Stomach (tissue), 9 donors: ENCODE results near the gene PTGES. TPM values are rescaled to one million over a fixed set of nuclear protein-coding genes. Genes with fewer than 3 reads are reported as not detected.

Experiments
- DNase-seq, 2 donors: peaks; one replicate each; pipeline versions ENCODE4 v3.0.0 to v3.0.0-alpha.2; 2013 to 2019
- H3K27ac ChIP-seq, 5 donors: fragments of 200-600 bp in 4 of 5; sonication (generic) in 4 of 5; one replicate each; pipeline ENCODE4 v1.5.1; 2013 to 2019; ENCODE audit warnings: mild to moderate bottlenecking in 1 of 5, moderate library complexity in 1 of 5
- H3K27me3 ChIP-seq, 3 donors: fragments of 200-600 bp; sonication (generic); one replicate each; pipeline ENCODE4 v1.5.1; 2017 to 2019; ENCODE audit warnings: mixed run types in 1 of 3
- H3K36me3 ChIP-seq, 4 donors: fragments of 200-600 bp; sonication (generic); 1 replicate in 3 of 4; 2 replicates in 1 of 4; pipeline ENCODE4 v1.5.1; 2016 to 2019
- H3K4me1 ChIP-seq, 4 donors: fragments of 200-600 bp; sonication (generic); one replicate each; pipeline ENCODE4 v1.5.1; 2016 to 2019
- H3K4me3 ChIP-seq, 4 donors: fragments of 200-600 bp; sonication (generic) in 3 of 4; one replicate each; pipeline ENCODE4 v1.5.1; 2016 to 2019; ENCODE audit warnings: mild to moderate bottlenecking in 1 of 4
- H3K9me3 ChIP-seq, 4 donors: fragments of 200-600 bp; sonication (generic); one replicate each; pipeline ENCODE4 v1.5.1; 2016 to 2019
- CTCF ChIP-seq, 7 experiments: fragments of 450-650 bp in 4 of 7; fragments of 200-600 bp in 3 of 7; sonication (generic) in 3 of 7; IDR thresholded peaks; one replicate each; pipeline ENCODE4 v1.5.1; 2016 to 2019; ENCODE audit warnings: antibody characterized with exemption in 7 of 7, control low read depth in 2 of 7, mild to moderate bottlenecking in 1 of 7
- EP300 ChIP-seq: sonication (generic); formaldehyde crosslinking; IDR thresholded peaks from one replicate; pipeline ENCODE4 v1.6.1; 2017; ENCODE audit warnings: antibody characterized with exemption
- POLR2A ChIP-seq, 4 donors: fragments of 450-650 bp; IDR thresholded peaks; one replicate each; pipeline ENCODE4 v1.6.1; 2016; ENCODE audit warnings: antibody characterized with exemption in 4 of 4, control low read depth in 2 of 4, mild to moderate bottlenecking in 1 of 4, moderate library complexity in 1 of 4
- POLR2AphosphoS5 ChIP-seq, 3 donors: sonication (generic); formaldehyde crosslinking; IDR thresholded peaks; one replicate each; pipeline ENCODE4 v1.6.1; 2016; ENCODE audit warnings: antibody characterized with exemption in 3 of 3
- WGBS, 5 donors: extraction: QIAGEN DNeasy Blood & Tissue Kit in 3 of 5; methylation state at CpG; one replicate each; pipeline versions ENCODE4 v1.1.5 to v1.1.7; 2013 to 2018; 5-methylcytosine and 5-hydroxymethylcytosine counted together
- intact Hi-C: fragments of 100-400 bp; cut with DNase I; formaldehyde crosslinking; loops from one replicate; pipeline ENCODE4 v1.15.1; 2023; ENCODE audit warnings: low total_unique reads
- polyA plus RNA-seq, 3 donors: library from polyadenylated mRNA; stranded (reverse); fragments of 200-250 nt; gene quantifications; one replicate each; pipeline ENCODE4 v1.2.3, GENCODE V29; 2013
- total RNA-seq, 5 donors: library from RNA; depleted of rRNA; stranded (reverse); fragments of >200 nt; gene quantifications; one replicate each; pipeline versions ENCODE4 v1.1.0 to v1.2.3, GENCODE V29; 2014 to 2016
- donor health status: healthy with polysubstance abuse.
- donor health status: Bipolar disorder and iron deficiency.
- donor health status: healthy.

Gene PTGES
- total and polyA plus RNA-seq, 8 donors = 0.58 to 15.3 (median 3.6) TPM; not detected in 1

- Histone ChIP-seq H3K27me3 (peaks cover 0 to 45% (median 23%) of the 10 kb centered on the region in 3 donors), H3K4me3 (no peak overlapping the region), H3K27ac (no peak overlapping the region), H3K4me1 (peaks cover 23 to 51% (median 35%) of the 10 kb centered on the region in 4 donors), H3K9me3 (no peaks in the 10 kb centered on the region), H3K36me3 (no peaks in the 10 kb centered on the region)
- DNase-seq = no peak
- no peak for TF ChIP-seq POLR2A (IDR thresholded peaks at IDR 0.05)
- TF ChIP-seq POLR2AphosphoS5 (IDR thresholded peaks at IDR 0.05) = no peak
- no peak for TF ChIP-seq EP300
- TF ChIP-seq CTCF (IDR thresholded peaks at IDR 0.05) = no peak
- 82 to 89% (median 87%) methylated on average over 5 of the region's 5 CpGs for WGBS, 5 donors
- intact Hi-C loops = no loop called here
Observed at GRCh38 chr9:129701549-129701948, 51.3 kb downstream of the PTGES start.

- intact Hi-C loops = no loop called here
- H3K9me3 ChIP-seq = no peaks in the 10 kb centered on the region
- no peak for DNase-seq
- no peak overlapping the region for H3K27ac ChIP-seq
- 67 to 80% (median 77%) methylated on average over 11 of the region's 11 CpGs for WGBS, 5 donors
- peaks cover 0 to 50% (median 26%) of the 10 kb centered on the region in 3 donors for H3K27me3 ChIP-seq
- H3K36me3 ChIP-seq = no peaks in the 10 kb centered on the region
- peaks cover 23 to 53% (median 35%) of the 10 kb centered on the region in 4 donors for H3K4me1 ChIP-seq
- no peak for TF ChIP-seq EP300
- no peak for TF ChIP-seq POLR2A (IDR thresholded peaks at IDR 0.05)
- no peak for TF ChIP-seq POLR2AphosphoS5 (IDR thresholded peaks at IDR 0.05)
- TF ChIP-seq CTCF (IDR thresholded peaks at IDR 0.05) = no peak
- H3K4me3 ChIP-seq = no peak overlapping the region
Observed at GRCh38 chr9:129701054-129701453, 51.8 kb downstream of the PTGES start.

- no peak for DNase-seq
- TF ChIP-seq CTCF (IDR thresholded peaks at IDR 0.05) = no peak
- no peak for TF ChIP-seq EP300
- no peak for TF ChIP-seq POLR2AphosphoS5 (IDR thresholded peaks at IDR 0.05)
- TF ChIP-seq POLR2A (IDR thresholded peaks at IDR 0.05) = no peak
- no peaks in the 10 kb centered on the region for H3K36me3 ChIP-seq
- peaks cover 22 to 34% (median 27%) of the 10 kb centered on the region in 4 donors for H3K4me1 ChIP-seq
- WGBS, 5 donors = 46 to 53% (median 48%) methylated on average over 12 to 15 of the region's 17 CpGs
- intact Hi-C loops = no loop called here
- H3K27ac ChIP-seq = peak overlapping the region; percentile 37 to 84 (median 67)
- no peaks in the 10 kb centered on the region for H3K9me3 ChIP-seq
- peak overlapping the region in 2 of 4 donors; percentile 41 for H3K4me3 ChIP-seq
- peaks cover 0 to 68% (median 26%) of the 10 kb centered on the region in 3 donors for H3K27me3 ChIP-seq
Observed at GRCh38 chr9:129698254-129698757, 54.5 kb downstream of the PTGES start.

- H3K4me3 ChIP-seq = peak overlapping the region; percentile 41 to 44 (median 42)
- peak in 1 of 2 donors; percentile 62 for DNase-seq
- peaks cover 0 to 68% (median 26%) of the 10 kb centered on the region in 3 donors for H3K27me3 ChIP-seq
- no peaks in the 10 kb centered on the region for H3K9me3 ChIP-seq
- H3K4me1 ChIP-seq = peaks cover 17 to 29% (median 22%) of the 10 kb centered on the region in 4 donors
- H3K36me3 ChIP-seq = no peaks in the 10 kb centered on the region
- TF ChIP-seq POLR2AphosphoS5 (IDR thresholded peaks at IDR 0.05) (no peak), EP300 (no peak)
- H3K27ac ChIP-seq = peak overlapping the region; percentile 44 to 84 (median 67)
- 3 to 13% (median 7%) methylated on average over 16 to 25 of the region's 25 CpGs for WGBS, 5 donors
- intact Hi-C loops = no loop called here
Observed at GRCh38 chr9:129697656-129698253, 55.1 kb downstream of the PTGES start.
